Measurements from ENCODE around the gene WDR43.

WDR43 gene

GRCh38 chr2:28978606-28979005 is 84.1 kb downstream of the WDR43 start:
- DNase-seq (ENCODE audit: extremely low spot score), result no peak
- ChIA-PET CTCF (no interaction called here), POLR2A (no interaction called here)

DNA sequence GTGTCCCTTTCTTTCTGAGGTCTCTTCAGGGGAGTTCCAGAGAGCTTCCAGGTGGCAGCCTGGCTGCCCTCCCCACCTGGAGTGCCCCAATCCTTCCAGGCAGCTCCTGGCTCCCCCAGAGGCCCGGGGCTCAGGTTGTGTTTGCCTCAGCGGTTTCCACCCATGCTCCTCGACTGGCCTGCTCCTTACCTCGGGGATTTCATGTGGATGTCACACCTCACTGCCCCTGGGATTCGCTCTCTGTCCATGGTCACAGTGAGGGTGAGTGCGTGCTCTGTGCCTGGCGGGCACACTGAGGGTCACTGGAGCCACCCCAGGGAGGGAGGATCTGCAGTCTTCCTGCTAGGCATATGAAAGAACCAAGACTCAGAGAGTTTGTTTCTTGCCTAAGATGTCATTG is 84.6 kb downstream of the WDR43 start:
- CTCF ChIA-PET, result no interaction called here

More at GRCh38 chr2:28978606-28979005, 84.1 kb downstream of the WDR43 start:
- no peak for TF ChIP-seq LEF1 (IDR thresholded peaks at IDR 0.05; ENCODE audit: borderline replicate concordance)
- TF ChIP-seq HDGF (IDR thresholded peaks at IDR 0.05; ENCODE audit: borderline replicate concordance), result no peak
- TF ChIP-seq NFRKB (IDR thresholded peaks at IDR 0.05), result no peak
- TF ChIP-seq L3MBTL2 (conservative IDR thresholded peaks at IDR 0.05), result no peak
- TF ChIP-seq FOXA1 (IDR thresholded peaks at IDR 0.05), result no peak
- TF ChIP-seq CTBP1 (IDR thresholded peaks at IDR 0.05; ENCODE audit: borderline replicate concordance), result no peak
- TF ChIP-seq SUZ12 (IDR thresholded peaks at IDR 0.05), result no peak
- TF ChIP-seq TARDBP (IDR thresholded peaks at IDR 0.05), result no peak
- no peak for TF ChIP-seq SP1 (IDR thresholded peaks at IDR 0.05)
- TF ChIP-seq ARNT (IDR thresholded peaks at IDR 0.05), result no peak
- TF ChIP-seq, protein P1, sequence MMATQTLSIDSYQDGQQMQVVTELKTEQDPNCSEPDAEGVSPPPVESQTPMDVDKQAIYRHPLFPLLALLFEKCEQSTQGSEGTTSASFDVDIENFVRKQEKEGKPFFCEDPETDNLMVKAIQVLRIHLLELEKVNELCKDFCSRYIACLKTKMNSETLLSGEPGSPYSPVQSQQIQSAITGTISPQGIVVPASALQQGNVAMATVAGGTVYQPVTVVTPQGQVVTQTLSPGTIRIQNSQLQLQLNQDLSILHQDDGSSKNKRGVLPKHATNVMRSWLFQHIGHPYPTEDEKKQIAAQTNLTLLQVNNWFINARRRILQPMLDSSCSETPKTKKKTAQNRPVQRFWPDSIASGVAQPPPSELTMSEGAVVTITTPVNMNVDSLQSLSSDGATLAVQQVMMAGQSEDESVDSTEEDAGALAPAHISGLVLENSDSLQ (IDR thresholded peaks at IDR 0.05), result no peak
- TF ChIP-seq FOXM1 (IDR thresholded peaks at IDR 0.05; ENCODE audit: borderline replicate concordance), result no peak
- TF ChIP-seq ELF4 (IDR thresholded peaks at IDR 0.05), result no peak
- no peak for TF ChIP-seq FOXK2 (IDR thresholded peaks at IDR 0.05)
- no peak for TF ChIP-seq ZNF384 (IDR thresholded peaks at IDR 0.05)
- TF ChIP-seq BHLHE40 (IDR thresholded peaks at IDR 0.05; ENCODE audit: borderline replicate concordance), result no peak

DNA sequence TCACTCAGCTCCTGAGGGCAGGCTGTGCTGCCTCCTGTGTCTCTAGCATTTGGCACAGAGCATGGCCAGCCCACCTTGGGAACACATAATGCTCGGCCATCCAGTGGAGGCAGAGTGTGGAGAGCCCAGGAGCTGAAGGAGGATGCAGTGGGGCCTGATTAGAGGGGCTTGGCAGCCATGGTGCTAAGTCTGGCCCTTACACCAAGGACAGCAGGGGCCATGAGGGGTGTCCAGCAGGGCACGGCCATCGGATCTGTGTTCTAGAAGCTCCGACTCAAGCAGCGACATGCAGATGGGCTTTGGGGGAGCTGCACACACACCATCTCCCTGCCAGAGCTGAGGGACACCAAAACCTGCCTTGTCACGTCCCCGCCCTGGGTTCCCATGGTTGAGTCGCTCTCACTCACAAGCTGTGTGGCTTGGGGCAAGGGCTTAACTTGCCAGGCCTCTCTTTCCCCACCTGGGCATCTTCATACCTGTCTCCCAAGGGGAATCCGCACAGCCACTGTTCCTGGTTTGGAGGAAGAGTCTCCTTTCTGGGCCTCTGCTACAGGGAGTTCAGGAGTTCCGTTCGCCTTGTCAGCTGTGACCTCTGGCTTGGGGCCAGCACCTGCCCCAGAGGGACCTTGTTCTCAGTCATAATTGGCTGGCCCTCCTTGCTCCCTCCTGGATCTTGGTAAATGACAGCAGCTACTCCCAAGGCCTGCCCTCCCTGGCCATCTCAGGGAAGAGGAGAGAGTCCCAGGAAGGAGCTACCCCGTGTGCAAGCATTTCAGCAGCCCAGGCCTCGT is 85.3 kb downstream of the WDR43 start:
- no peak for DNase-seq (ENCODE audit: extremely low spot score)
- TF ChIP-seq FOXK2 (IDR thresholded peaks at IDR 0.05), result no peak
- TF ChIP-seq TARDBP (IDR thresholded peaks at IDR 0.05), result no peak
- no peak for TF ChIP-seq L3MBTL2 (conservative IDR thresholded peaks at IDR 0.05)
- no peak for TF ChIP-seq BHLHE40 (IDR thresholded peaks at IDR 0.05; ENCODE audit: borderline replicate concordance)
- TF ChIP-seq FOXM1 (IDR thresholded peaks at IDR 0.05; ENCODE audit: borderline replicate concordance), result no peak
- TF ChIP-seq FOXA1 (IDR thresholded peaks at IDR 0.05), result no peak
- TF ChIP-seq ARNT (IDR thresholded peaks at IDR 0.05), result no peak
- TF ChIP-seq ELF4 (IDR thresholded peaks at IDR 0.05), result no peak
- no peak for TF ChIP-seq HDGF (IDR thresholded peaks at IDR 0.05; ENCODE audit: borderline replicate concordance)
- no peak for TF ChIP-seq NFRKB (IDR thresholded peaks at IDR 0.05)
- TF ChIP-seq LEF1 (IDR thresholded peaks at IDR 0.05; ENCODE audit: borderline replicate concordance), result no peak
- TF ChIP-seq ZNF384 (IDR thresholded peaks at IDR 0.05), result no peak
- no peak for TF ChIP-seq CTBP1 (IDR thresholded peaks at IDR 0.05; ENCODE audit: borderline replicate concordance)
- no peak for TF ChIP-seq SUZ12 (IDR thresholded peaks at IDR 0.05)
- TF ChIP-seq, protein P1 (IDR thresholded peaks at IDR 0.05), result no peak
- no peak for TF ChIP-seq SP1 (IDR thresholded peaks at IDR 0.05)
- ChIA-PET CTCF (interaction anchor here (0.6 kb wide), 1 partner anchor 21 kb away, joined by 3 read pairs; no protein-coding TSS in a partner anchor), POLR2A (no interaction called here)

More for the DNA sequence above, 84.6 kb downstream of the WDR43 start:
- POLR2A ChIA-PET, result no interaction called here
- DNase-seq (ENCODE audit: extremely low spot score), result no peak
- TF ChIP-seq L3MBTL2 (conservative IDR thresholded peaks at IDR 0.05) (no peak), SUZ12 (IDR thresholded peaks at IDR 0.05) (no peak), TARDBP (IDR thresholded peaks at IDR 0.05) (no peak), ZNF384 (IDR thresholded peaks at IDR 0.05) (no peak), BHLHE40 (IDR thresholded peaks at IDR 0.05; ENCODE audit: borderline replicate concordance) (no peak), NFRKB (IDR thresholded peaks at IDR 0.05) (no peak), FOXM1 (IDR thresholded peaks at IDR 0.05; ENCODE audit: borderline replicate concordance) (no peak), HDGF (IDR thresholded peaks at IDR 0.05; ENCODE audit: borderline replicate concordance) (no peak), FOXK2 (IDR thresholded peaks at IDR 0.05) (no peak), SP1 (IDR thresholded peaks at IDR 0.05) (no peak), CTBP1 (IDR thresholded peaks at IDR 0.05; ENCODE audit: borderline replicate concordance) (no peak), ELF4 (IDR thresholded peaks at IDR 0.05) (no peak), ARNT (IDR thresholded peaks at IDR 0.05) (no peak), FOXA1 (IDR thresholded peaks at IDR 0.05) (no peak), LEF1 (IDR thresholded peaks at IDR 0.05; ENCODE audit: borderline replicate concordance) (no peak)
- TF ChIP-seq, protein P1 (IDR thresholded peaks at IDR 0.05), result no peak

DNA sequence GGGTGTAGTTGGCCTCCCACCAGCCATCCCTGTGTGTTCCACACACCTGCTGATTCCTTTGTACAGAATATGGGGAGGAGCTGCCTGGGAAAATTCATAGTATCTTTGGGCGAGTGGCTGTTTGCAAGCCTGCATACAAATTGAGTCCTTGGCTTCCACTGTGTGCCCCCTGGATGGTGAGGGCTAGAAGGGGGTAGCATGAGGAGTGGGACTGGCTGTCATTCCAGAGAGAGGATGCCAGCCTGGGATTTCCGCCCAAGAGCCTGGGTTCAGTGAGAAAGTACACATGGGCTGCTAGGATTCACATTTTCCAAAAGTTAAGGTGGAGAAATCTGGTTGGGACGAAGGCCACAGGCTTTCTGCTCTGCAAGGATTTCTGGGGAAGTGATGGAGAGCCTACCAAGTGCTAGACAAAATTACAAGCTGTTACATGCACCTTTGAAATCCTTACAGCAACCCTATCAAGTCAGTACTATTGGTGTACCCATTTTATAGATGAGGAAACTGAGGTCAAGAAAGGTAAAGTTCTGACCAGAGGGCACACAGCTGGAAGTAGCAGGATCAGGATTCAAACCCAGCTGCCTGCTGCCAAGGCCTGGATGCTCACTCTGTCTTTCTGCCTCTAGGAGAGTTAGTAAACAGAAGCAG is 86.0 kb downstream of the WDR43 start:
- POLR2A ChIA-PET, result no interaction called here
- no peak for DNase-seq (ENCODE audit: extremely low spot score)
- no peak for TF ChIP-seq ZNF384 (IDR thresholded peaks at IDR 0.05)
- TF ChIP-seq ARNT (IDR thresholded peaks at IDR 0.05), result no peak
- no peak for TF ChIP-seq NFRKB (IDR thresholded peaks at IDR 0.05)
- no peak for TF ChIP-seq LEF1 (IDR thresholded peaks at IDR 0.05; ENCODE audit: borderline replicate concordance)
- no peak for TF ChIP-seq HDGF (IDR thresholded peaks at IDR 0.05; ENCODE audit: borderline replicate concordance)
- TF ChIP-seq TARDBP (IDR thresholded peaks at IDR 0.05), result no peak
- TF ChIP-seq L3MBTL2 (conservative IDR thresholded peaks at IDR 0.05), result no peak
- TF ChIP-seq SUZ12 (IDR thresholded peaks at IDR 0.05), result no peak
- TF ChIP-seq FOXM1 (IDR thresholded peaks at IDR 0.05; ENCODE audit: borderline replicate concordance), result no peak
- TF ChIP-seq, protein P1 (IDR thresholded peaks at IDR 0.05), result no peak
- CTCF ChIA-PET, result no interaction called here

GRCh38 chr2:28981016-28981441 is 86.6 kb downstream of the WDR43 start, which contains the start of gene TOGARAM2:
TOGARAM2 (plus strand) TSS chr2:28981298; CDS start chr2:28994835, 13,537 bp downstream.
- POLR2A ChIA-PET, result no interaction called here
- DNase-seq (ENCODE audit: extremely low spot score), result no peak
- TF ChIP-seq CTBP1 (IDR thresholded peaks at IDR 0.05; ENCODE audit: borderline replicate concordance), result no peak
- TF ChIP-seq, protein P1 (IDR thresholded peaks at IDR 0.05), result no peak
- CTCF ChIA-PET, result no interaction called here
